H54 (cell line): ENCODE measurements around the gene MRPL58.
"Not testable (repeated sequence)": the region's sequence is repeated elsewhere in the genome, so short reads cannot be mapped to it uniquely, and the experiment has no call there.

Experiments used
- DNase-seq: peaks from one replicate; pipeline ENCODE4 v3.0.0; 2011; ENCODE audit warnings: low spot score, mixed read lengths; ENCODE audit not compliant: insufficient read length
- FAIRE-seq: peaks from 3 replicates; lab custom pipeline; 2011; peaks lifted over from hg19 to GRCh38; lab: Jason Lieb, UNC
- POLR2A ChIP-seq: IDR thresholded peaks from 2 replicates; pipeline ENCODE4 v1.6.1; 2011; ENCODE audit warnings: low read depth, mild to moderate bottlenecking, low read length

Gene MRPL58

DNA sequence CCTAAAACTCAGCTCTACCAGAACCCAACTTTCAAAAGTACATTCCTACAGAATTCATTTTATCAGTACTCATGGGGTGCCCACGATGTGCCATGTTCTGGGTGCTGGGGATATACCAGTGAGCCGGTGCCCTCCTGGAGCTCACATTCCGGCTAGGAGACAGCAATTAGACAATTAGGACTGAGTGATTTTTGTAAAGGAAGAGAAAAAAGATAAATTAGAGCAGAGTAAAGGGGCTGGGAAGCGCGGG is 449 bp upstream of the MRPL58 start:
- no peak for TF ChIP-seq POLR2A
- FAIRE-seq: no peak

DNA sequence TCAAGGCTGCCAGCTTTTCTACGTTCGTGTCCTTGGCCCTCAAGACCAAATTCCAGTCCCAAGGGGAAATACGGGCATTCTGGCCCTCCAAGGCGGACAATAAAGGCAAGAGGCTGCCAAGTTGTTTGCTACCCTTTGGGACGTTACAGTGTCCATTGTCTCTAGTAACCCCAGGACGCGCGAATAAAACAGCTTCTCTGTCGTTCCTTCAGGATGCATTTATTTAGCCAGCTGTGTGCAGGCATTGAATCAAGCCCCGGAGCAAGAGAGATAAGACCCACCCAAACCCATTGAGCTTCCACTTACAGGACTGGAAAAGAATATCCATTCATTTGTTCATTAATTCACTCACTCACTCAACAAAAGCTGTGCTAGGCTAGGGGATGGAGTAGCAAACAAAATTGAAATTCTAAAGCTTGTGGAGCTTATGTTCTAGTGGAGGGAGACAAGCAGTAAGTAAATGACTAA is 656 bp downstream of the MRPL58 start:
- no peak for TF ChIP-seq POLR2A
- FAIRE-seq (no peak), DNase-seq (no peak)

More for the DNA sequence above, 449 bp upstream of the MRPL58 start:
- DNase-seq: no peak

DNA sequence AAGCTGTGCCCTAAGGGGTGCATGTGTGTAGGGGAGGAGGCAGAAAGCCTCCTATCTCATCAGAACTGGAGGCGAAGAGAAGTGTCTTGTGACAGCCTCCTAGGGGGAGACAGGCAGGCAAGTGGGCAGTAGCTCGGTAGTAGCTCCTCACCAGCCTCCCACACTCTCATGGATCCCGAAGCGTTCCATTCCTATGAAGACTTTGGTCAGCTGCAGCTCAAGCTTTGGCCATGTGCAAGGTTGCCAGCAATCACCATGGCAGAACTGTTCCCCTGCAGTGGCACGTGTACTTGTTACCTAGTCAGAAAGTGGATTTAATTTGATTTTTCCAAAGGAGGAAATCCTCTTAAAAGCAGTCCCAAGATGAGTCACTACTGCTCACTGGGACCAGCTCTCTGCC is 6.7 kb downstream of the MRPL58 start:
- TF ChIP-seq POLR2A: no peak
- FAIRE-seq: no peak
- no peak for DNase-seq

DNA sequence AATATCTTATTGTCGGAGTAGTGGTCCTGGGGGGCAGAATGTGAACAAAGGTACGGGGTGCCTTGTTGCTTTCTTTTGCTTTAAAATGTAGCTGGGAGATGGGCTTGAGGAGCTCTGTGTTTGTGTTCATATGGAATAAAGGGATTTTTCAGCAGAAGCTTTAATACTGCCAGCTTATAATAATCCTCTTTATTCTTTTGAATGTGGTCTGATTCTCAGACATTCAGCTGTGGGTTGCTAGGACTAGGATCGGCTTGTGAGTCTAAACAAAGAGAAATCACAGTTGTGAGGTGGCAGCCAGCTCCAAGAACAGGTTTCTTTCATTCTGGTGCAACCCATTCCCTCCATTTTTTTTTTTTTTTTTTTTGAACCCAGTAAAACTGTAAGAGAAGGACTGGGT is 7.2 kb downstream of the MRPL58 start:
- no peak for DNase-seq
- no peak for FAIRE-seq

DNA sequence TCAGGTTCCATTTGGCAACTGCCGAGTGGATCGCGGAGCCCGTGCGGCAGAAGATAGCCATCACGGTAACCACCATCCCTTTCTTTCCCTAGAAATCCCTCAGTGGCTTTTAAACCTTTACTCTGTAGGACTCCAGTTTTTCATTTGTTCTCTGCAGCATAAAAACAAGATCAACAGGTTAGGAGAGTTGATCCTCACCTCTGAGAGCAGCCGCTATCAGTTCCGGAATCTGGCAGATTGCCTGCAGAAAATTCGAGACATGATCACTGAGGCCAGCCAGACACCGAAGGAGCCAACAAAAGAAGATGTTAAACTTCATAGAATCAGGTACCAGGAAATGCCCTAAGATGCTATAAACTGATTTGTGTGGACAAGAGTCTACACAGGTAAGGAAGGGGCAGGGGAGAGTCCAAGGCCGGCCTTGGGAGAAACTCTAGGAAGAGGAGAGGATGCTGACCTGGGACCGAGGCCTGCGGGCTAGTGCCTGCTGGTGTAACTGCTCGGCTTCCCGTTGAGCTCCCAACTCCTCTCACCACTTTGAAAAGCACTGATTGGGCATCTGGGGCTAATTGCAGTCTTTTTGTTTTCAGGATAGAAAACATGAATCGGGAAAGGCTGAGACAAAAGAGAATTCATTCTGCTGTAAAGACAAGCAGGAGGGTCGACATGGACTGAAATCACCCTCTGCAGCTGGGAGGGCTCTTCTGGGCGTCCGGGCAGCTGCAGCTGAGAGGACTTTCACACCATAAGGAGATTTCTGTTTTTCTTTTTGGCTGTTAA is 8.1 kb downstream of the MRPL58 start:
- FAIRE-seq (no peak), DNase-seq (no peak)
- no peak for TF ChIP-seq POLR2A

More for the DNA sequence above, 7.2 kb downstream of the MRPL58 start:
- TF ChIP-seq POLR2A: no peak

DNA sequence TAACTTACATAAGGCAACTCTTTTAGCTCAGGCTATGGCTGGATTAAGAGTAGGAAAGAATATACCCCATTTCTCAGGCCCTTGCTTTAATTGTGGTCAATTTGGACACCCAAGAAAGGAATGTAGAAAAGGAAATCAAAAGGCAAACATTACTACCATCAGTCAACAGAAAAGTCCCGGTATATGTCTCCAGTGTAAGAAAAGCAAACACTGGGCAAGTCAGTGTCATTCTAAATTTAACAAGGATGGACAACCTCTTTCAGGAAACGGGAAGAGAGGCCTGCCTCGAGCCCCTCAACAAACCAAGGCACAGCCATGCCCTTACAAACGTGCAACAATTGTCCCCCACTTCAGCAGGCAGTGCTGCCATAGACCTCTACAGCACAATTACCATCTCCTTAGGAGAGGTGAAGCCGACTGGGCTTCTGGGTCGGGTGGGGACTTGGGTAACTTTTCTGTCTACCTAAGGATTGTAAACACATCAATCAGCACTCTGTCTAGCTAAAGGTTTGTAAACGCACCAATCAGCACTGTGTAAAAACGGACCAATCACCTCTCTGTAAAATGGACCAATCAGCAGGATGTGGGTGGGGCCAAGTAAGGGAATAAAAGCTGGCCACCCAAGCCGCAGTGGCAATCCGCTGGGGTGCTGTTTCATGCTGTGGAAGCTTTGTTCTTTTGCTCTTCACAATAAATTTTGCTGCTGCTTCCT is 12.4 kb downstream of the MRPL58 start:
- FAIRE-seq (no peak), DNase-seq (no peak)
- no peak for TF ChIP-seq POLR2A

DNA sequence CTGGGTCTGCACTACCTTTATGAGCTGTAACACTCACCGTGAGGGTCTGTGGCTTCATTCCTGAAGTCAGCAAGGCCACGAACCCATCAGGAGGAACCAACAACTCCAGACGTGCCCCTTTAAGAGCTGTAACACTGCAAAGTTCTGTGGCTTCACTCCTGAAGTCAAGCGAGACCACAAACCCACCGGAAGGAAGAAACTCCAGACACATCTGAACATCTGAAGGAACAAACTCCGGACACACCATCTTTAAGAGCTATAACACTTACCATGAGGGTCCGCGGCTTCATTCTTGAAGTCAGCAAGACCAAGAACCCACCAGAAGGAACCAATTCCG is 12.9 kb downstream of the MRPL58 start:
- not testable (repeated sequence) for FAIRE-seq

DNA sequence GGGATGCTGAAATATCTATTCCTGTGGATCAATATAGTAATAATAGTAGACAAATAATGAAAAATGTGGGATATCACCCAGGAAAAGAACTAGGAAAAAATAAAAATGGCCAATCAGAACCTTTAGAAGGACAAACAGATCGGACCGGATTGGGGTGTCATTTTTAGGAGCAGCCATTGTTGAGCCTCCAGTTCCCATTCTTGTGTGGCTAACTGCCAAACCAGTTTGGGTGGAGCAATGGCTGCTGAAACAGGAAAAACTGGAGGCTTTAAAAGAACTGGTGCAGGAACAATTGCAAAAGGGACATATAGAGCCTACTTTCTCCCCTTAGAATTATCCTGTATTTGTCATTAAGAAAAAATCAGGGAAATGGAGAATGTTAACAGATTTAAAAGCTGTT is 14.2 kb downstream of the MRPL58 start:
- not testable (repeated sequence) for DNase-seq, FAIRE-seq

More for the DNA sequence above, 12.9 kb downstream of the MRPL58 start:
- not testable (repeated sequence) for DNase-seq

DNA sequence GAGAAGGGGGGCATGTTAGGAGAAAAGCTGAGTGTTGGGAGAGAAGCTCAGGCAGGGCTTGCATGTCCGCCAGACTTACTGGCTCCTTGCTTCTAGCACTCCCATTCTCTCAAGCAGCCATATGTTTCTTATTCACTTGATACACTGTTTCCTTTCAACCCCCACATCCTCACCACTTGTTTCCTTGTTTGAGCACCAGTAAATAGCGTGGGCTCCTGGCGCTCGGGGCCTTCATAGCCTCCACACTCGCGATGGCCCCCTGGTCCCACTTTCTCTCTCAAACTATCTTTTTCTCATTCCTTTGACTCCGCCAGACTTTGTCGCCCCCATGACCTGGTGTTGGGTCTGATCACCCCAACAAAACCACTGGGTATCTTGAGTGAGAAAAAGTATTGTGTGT is 17.7 kb downstream of the MRPL58 start:
- DNase-seq (no peak), FAIRE-seq (no peak)
- no peak for TF ChIP-seq POLR2A

DNA sequence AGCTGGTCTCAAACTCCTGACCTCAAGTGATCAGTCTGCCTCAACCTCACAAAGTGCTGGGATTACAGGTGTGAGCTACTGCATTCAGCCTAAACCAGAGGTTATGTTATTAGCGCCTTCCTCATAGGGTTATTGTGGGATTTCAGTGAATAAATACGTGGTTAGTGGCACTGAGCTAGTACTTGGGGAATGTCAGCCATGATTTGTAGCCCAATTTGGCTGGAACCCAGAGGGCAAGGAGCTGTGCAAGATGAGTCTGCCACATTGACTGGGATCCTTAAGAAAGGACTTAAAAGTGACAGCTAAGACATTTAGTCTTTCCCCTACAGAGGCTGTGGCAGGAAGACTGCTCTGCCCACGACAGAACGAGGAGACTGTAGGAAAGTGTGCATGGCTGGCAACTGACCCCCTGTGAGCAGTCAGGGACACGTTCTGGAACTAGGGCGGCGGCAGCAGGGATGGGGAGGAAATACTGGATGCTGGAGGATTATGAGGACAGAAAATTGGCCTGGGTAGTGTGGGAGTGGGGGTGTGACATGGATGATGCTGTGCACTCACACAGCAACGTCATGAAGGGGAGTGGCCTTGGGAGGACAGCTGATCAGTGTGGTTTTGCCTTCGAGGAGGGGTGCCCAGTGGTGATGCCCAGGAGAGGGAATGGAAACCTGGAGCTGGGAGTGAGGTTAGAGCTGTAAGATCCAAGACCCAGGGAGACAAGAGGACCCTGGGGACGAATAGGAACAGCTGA is 19.7 kb downstream of the MRPL58 start:
- DNase-seq (peak; percentile 93), FAIRE-seq (peak; percentile 64)
- peak; percentile 6 for TF ChIP-seq POLR2A

DNA sequence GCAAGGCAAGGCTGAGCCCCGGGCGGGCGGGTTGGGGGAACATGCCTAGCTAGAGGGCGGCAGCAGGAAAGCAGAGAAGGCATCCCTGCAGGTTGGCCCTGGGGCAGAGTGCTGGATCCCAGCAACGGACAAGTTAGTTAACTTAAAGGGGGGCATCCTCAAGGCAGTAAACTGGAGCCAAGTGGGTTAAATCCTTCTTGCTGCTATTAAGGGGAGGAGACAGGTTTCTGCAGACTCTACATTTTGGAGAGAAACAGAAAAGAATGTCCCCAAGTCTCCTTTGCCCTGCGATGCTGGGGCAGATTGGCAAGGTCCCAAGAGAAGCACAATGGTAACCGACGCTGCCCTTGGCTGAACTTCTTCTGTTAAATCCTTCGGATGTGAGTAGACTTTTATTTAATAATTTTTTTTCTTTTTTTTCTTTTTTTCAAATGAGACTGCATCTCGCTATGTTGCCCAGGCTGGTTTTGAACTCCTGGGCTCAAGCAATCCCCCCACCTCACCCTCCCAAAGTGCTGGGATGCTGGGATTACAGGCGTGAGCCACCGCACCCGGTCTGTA is 20.3 kb downstream of the MRPL58 start:
- DNase-seq: no peak
- no peak for FAIRE-seq
- no peak for TF ChIP-seq POLR2A

DNA sequence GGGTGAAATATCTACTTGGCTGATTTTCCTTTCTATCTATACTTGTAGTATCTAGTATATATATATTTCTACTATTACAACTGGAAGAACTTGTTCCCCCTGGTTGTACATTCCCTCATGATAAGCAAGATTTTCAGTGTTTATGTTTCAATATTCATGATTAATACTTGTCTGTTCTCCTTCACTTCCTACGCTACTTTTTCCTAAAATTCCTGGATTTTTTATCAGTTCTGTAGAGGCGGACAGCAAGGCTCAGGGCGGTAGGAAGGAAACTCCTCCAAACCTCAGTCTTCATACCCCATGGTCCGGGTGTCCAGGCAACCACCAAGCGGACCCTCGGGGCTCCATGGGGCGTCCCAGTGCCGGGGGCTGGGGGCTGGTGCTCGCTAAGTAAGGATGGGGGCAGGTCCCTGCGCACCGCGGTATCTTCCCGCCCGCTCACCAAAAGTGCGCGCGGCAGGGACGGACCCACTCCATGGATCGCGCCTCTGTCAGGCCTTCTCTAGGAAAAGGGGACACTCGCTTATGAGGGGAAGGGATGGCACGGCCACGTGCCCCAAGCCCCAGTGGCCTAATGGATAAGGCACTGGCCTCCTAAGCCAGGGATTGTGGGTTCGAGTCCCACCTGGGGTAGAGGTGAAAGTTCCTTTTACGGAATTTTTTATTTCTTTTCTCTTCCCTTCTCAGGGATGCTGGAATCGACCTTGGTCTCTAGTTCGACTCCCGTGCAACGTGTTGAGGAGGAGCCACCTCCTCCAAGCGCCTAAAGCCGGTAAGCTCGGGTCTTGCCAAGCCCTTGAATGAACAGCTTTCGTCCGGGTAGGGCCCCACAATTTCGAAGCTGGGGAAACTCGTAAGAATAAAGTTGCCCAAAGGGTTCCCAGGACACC is 21.1 kb downstream of the MRPL58 start:
- no peak for FAIRE-seq
- TF ChIP-seq POLR2A: no peak
- DNase-seq: peak; percentile 81

DNA sequence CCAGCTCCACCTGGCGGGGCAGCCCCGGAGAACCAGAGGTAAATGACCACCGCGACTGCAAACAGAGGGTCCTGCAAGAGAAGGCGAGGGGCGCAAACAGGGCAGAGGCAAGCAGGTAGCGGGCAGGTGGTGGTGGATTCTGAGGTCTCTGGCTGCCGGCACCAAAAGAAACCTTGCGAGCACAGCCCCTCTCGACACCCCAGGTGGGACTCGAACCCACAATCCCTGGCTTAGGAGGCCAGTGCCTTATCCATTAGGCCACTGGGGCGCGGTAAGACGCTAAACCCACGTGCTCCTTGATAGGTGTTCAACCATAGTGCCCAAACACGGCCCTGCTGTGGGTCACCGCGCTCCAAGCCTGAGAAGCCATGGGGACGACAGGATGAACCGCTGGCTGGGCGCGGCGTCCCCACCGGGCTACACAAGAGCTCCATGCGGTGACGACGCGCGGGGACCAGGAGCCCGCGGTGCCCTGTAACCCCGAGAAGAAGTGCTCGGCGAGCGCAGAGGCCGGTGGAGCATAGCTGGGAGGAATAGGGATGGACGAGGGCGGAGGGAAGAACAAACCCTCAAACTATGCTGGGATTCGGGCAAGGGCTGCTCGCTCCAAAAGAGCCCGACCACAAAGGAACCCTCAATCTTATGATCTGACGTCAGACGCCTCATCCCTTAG is 21.9 kb downstream of the MRPL58 start:
- no peak for TF ChIP-seq POLR2A
- FAIRE-seq: no peak
- peak; percentile 75 for DNase-seq
